AG04449 (cell line): ENCODE data around the gene STK32B.

ENCODE experiments used
- CTCF ChIA-PET: fragments of 350-600 bp; formaldehyde crosslinking; extraction: SDS; loops from one replicate; lab custom pipeline; 2021; ENCODE audit warnings: antibody characterized with exemption; lab: Yijun Ruan, JAX
- POLR2A ChIA-PET: fragments of 400-600, 350-600 bp; formaldehyde crosslinking; extraction: SDS; loops from one replicate; lab custom pipeline; 2020; ENCODE audit warnings: antibody characterized with exemption, inconsistent platforms; lab: Yijun Ruan, JAX
- DNase-seq: peaks from one replicate; pipeline ENCODE4 v3.0.0-alpha.2; 2010; ENCODE audit warnings: low read depth, low spot score
- H3K4me3 ChIP-seq: 2 replicates; pipeline ENCODE4 v1.5.1; 2011; ENCODE audit warnings: low read depth, mild to moderate bottlenecking, control low read depth, low read length
- CTCF ChIP-seq: IDR thresholded peaks from one replicate; pipeline ENCODE4 v1.5.1; 2011; ENCODE audit warnings: mild to moderate bottlenecking, moderate library complexity, low read length, control low read depth, inconsistent platforms; ENCODE audit not compliant: insufficient read depth; ENCODE audit errors: missing control alignments

STK32B gene

GRCh38 chr4:5370286-5370685, 319.0 kb downstream of the STK32B start:
- CTCF ChIA-PET = no interaction called here
- no peak overlapping the region for H3K4me3 ChIP-seq
- peak; percentile 41 for DNase-seq
- POLR2A ChIA-PET = no interaction called here
- no peak for TF ChIP-seq CTCF

GRCh38 chr4:5371415-5372190, 320.3 kb downstream of the STK32B start:
- CTCF ChIA-PET = interaction anchor here (0.5 kb wide), 1 partner anchor 940 kb away, joined by 3 read pairs; no protein-coding TSS in a partner anchor
- no peak overlapping the region for H3K4me3 ChIP-seq
- DNase-seq = peak; percentile 74
- POLR2A ChIA-PET = no interaction called here
- no peak for TF ChIP-seq CTCF

- no peak for DNase-seq
- H3K4me3 ChIP-seq = no peak overlapping the region
- ChIA-PET CTCF (no interaction called here), POLR2A (no interaction called here)
- TF ChIP-seq CTCF = no peak
Measured at GRCh38 chr4:5372198-5372597, 320.9 kb downstream of the STK32B start.

- H3K4me3 ChIP-seq = no peak overlapping the region
- TF ChIP-seq CTCF = no peak
- POLR2A ChIA-PET = no interaction called here
- CTCF ChIA-PET = no interaction called here
- DNase-seq = no peak
Measured at GRCh38 chr4:5373327-5373726, 322.0 kb downstream of the STK32B start.

- no peak overlapping the region for H3K4me3 ChIP-seq
- ChIA-PET POLR2A (no interaction called here), CTCF (no interaction called here)
- TF ChIP-seq CTCF = no peak
- no peak for DNase-seq
Measured at GRCh38 chr4:5374592-5374991, 323.3 kb downstream of the STK32B start.

- TF ChIP-seq CTCF = no peak
- CTCF ChIA-PET = no interaction called here
Measured at GRCh38 chr4:5374994-5375393, 323.7 kb downstream of the STK32B start.

More at GRCh38 chr4:5374994-5375393, 323.7 kb downstream of the STK32B start:
- H3K4me3 ChIP-seq = no peak overlapping the region
- POLR2A ChIA-PET = interaction anchor here (0.6 kb wide), 1 partner anchor 388 kb away, joined by 3 read pairs; no protein-coding TSS in a partner anchor
- DNase-seq = no peak
